ENCODE measurements around the gene USP43.

DNA sequence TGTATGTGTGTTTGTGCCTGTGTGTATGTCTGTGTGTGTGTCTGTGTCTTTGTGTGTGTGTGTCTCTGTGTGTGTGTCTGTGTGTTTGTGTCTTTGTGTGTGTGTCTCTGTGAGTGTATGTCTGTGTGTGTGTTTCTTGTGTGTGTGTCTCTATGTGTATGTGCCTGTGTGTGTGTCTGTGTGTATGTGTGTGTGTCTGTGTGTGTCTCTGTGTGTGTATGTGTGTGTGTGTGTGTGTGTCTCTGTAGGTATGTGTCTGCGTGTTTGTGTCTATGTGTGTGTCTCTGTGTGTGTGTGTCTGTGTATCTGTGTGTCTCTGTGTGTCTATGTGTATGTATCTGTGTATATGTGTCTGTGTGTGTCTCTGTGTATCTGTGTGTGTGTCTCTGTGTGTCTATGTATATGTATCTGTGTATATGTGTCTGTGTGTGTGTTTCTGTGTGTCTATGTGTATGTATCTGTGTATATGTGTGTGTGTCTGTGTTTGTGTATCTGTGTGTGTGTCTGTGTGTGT is 70.2 kb downstream of the USP43 start:
- no peak for TF ChIP-seq CTCF (IDR thresholded peaks at IDR 0.05 in 2 of 3, conservative IDR thresholded peaks at IDR 0.05 in 1 of 3; ENCODE audit: control insufficient read depth in 2 of 3, extremely low read depth in 1 of 3, insufficient read depth in 1 of 3, low read depth in 3 of 3, low read length in 3 of 3)
- TF ChIP-seq, protein P1, sequence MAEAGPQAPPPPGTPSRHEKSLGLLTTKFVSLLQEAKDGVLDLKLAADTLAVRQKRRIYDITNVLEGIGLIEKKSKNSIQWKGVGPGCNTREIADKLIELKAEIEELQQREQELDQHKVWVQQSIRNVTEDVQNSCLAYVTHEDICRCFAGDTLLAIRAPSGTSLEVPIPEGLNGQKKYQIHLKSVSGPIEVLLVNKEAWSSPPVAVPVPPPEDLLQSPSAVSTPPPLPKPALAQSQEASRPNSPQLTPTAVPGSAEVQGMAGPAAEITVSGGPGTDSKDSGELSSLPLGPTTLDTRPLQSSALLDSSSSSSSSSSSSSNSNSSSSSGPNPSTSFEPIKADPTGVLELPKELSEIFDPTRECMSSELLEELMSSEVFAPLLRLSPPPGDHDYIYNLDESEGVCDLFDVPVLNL (IDR thresholded peaks at IDR 0.05; ENCODE audit: low read depth, low read length): no peak
- TF ChIP-seq, protein P2, sequence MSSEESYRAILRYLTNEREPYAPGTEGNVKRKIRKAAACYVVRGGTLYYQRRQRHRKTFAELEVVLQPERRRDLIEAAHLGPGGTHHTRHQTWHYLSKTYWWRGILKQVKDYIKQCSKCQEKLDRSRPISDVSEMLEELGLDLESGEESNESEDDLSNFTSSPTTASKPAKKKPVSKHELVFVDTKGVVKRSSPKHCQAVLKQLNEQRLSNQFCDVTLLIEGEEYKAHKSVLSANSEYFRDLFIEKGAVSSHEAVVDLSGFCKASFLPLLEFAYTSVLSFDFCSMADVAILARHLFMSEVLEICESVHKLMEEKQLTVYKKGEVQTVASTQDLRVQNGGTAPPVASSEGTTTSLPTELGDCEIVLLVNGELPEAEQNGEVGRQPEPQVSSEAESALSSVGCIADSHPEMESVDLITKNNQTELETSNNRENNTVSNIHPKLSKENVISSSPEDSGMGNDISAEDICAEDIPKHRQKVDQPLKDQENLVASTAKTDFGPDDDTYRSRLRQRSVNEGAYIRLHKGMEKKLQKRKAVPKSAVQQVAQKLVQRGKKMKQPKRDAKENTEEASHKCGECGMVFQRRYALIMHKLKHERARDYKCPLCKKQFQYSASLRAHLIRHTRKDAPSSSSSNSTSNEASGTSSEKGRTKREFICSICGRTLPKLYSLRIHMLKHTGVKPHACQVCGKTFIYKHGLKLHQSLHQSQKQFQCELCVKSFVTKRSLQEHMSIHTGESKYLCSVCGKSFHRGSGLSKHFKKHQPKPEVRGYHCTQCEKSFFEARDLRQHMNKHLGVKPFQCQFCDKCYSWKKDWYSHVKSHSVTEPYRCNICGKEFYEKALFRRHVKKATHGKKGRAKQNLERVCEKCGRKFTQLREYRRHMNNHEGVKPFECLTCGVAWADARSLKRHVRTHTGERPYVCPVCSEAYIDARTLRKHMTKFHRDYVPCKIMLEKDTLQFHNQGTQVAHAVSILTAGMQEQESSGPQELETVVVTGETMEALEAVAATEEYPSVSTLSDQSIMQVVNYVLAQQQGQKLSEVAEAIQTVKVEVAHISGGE (CRISPR knock-in tag; IDR thresholded peaks at IDR 0.05): no peak
- no peak for TF ChIP-seq SIN3A (IDR thresholded peaks at IDR 0.05; ENCODE audit: low read depth, low read length)
- TF ChIP-seq SRF (IDR thresholded peaks at IDR 0.05; ENCODE audit: low read depth in 2 of 2, low read length in 2 of 2): no peak
- no peak for TF ChIP-seq NRF1 (conservative IDR thresholded peaks at IDR 0.05; ENCODE audit: low read depth, low read length)
- TF ChIP-seq ZNF592 (IDR thresholded peaks at IDR 0.05): no peak
- TF ChIP-seq EP300 (IDR thresholded peaks at IDR 0.05; ENCODE audit: borderline replicate concordance in 1 of 2, control insufficient read depth in 1 of 2, low read depth in 2 of 2, low read length in 2 of 2): no peak
- no peak for TF ChIP-seq BRCA1 (IDR thresholded peaks at IDR 0.05; ENCODE audit: low read depth, low read length)
- TF ChIP-seq ZNF622 (IDR thresholded peaks at IDR 0.05): no peak
- TF ChIP-seq JUNB (IDR thresholded peaks at IDR 0.05): no peak
- TF ChIP-seq CREM (IDR thresholded peaks at IDR 0.05; ENCODE audit: low read depth): no peak
- no peak for TF ChIP-seq RAD21 (IDR thresholded peaks at IDR 0.05; ENCODE audit: insufficient read depth, low read depth, low read length)
